Gastroesophageal sphincter (tissue), 3 donors: ENCODE data around the gene ARFGAP2.

Experiments
- CTCF ChIP-seq, 4 experiments: fragments of 200-600 bp in 2 of 4; fragments of 450-650 bp in 2 of 4; sonication (generic) in 1 of 4; IDR thresholded peaks; one replicate each; pipeline ENCODE4 v1.5.1; 2017 to 2019; ENCODE audit warnings: antibody characterized with exemption in 4 of 4, mild to moderate bottlenecking in 2 of 4, moderate library complexity in 2 of 4
- POLR2AphosphoS5 ChIP-seq: sonication (generic); formaldehyde crosslinking; IDR thresholded peaks from one replicate; pipeline ENCODE4 v1.6.1; 2017; ENCODE audit warnings: antibody characterized with exemption

GRCh38 chr11:47152126-47152952 lies 24.3 kb downstream of the ARFGAP2 start:
- TF ChIP-seq CTCF (IDR thresholded peaks at IDR 0.05) (no peak), POLR2AphosphoS5 (no peak)
